Embryonic facial prominence (tissue), 1 donor: ENCODE measurements around the gene DNAI1.
"Not testable (repeated sequence)": the region's sequence is repeated elsewhere in the genome, so short reads cannot be mapped to it uniquely, and the experiment has no call there.

Experiments used
- DNase-seq: peaks from one replicate; pipeline ENCODE4 v3.0.0-alpha.2; 2016; ENCODE audit errors: extremely low spot score

DNAI1 gene

DNA sequence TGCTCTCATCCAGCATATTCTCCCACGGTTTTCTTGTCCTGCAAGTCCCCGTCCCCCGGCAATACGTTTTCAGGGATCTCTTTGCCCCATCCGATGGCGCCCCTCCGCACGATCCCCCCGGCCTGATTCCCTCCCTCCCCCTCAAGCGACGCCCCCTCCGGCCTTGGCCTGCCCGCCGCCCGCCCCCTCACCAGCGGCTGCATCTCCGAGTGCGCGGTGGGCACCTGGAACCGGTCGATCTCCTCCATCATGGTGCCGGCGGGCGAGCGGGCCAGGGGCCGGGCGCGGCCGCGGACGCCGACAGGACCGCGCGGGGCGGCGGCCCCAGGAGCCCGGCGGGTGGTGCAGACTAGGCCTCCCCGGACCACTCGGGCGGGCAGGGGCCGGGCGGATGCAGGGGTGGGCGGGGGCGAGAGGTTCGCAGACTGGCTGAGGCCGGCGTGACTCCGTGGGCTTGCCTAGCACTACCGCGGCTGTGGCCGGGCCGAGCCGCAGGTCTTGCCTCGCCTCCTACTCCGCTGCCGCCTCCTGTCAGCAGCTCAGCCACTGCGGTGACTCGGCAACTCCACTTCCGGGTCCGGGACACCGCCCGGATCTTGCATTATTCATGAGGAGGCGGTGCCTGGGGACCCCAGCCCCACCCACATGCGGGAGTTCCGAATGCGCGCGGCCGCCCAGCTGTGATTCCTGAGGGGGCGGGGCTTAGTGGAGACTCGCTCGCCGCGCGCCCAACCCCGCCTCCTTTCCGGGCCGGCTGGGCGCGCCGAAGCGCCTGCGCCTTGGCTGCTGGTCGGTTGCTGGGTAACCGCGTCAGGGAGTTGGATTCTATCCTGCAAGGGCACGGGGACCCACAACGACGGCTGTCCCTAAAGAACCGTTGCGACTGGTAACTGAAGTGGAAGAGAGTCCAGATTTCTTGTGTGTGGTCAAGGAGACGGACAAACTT lies at the start of gene DNAI1, which contains the start of gene FAM219A:
Gene DNAI1, plus strand, starts transcription at position 793 of the 946 bp plus-strand sequence. CDS start 201 bp downstream, outside the sequence.
Gene FAM219A, minus strand, starts transcription at position 558 of the 946 bp plus-strand sequence. Its CDS starts 307 bp downstream, at position 251.
- peak; percentile 96 for DNase-seq

DNA sequence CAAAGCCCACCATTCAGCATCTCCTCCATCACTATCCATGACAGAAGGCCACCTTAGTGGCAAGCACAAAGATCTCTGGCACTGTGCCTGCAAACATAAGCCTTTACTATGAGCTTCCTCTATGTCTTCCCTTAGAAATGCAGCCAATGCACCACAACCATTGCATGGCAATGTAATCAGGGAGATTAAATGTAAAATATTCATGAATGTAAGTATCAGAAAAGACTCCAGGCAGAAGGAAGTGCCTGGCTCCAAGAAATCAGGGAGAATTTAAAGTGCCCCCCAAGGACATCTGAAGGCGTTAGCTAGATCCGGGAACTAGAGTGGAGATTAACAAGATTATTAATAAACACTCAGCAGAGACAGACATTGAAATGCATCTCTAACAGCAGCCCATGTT lies 49.5 kb upstream of the DNAI1 start:
- no peak for DNase-seq

DNA sequence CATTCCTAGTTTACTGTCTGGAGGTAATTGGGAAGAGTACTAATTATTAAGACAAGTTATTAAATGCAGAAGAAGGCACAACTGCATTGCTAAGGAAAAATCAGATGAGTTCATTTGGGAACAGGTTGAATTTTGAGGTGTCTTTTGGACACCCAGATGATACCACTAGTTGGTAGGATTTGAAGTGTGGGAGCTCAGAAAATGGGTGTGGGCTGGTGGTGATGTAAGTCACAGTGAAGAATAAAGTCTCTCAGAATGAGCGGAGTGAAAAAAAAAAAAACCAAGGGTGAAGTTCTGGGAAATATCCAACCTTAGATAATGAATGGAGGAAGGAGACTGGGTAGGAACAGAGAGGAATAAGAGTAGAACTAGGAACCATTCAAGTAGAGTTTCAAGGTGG lies 46.3 kb upstream of the DNAI1 start:
- DNase-seq: no peak

DNA sequence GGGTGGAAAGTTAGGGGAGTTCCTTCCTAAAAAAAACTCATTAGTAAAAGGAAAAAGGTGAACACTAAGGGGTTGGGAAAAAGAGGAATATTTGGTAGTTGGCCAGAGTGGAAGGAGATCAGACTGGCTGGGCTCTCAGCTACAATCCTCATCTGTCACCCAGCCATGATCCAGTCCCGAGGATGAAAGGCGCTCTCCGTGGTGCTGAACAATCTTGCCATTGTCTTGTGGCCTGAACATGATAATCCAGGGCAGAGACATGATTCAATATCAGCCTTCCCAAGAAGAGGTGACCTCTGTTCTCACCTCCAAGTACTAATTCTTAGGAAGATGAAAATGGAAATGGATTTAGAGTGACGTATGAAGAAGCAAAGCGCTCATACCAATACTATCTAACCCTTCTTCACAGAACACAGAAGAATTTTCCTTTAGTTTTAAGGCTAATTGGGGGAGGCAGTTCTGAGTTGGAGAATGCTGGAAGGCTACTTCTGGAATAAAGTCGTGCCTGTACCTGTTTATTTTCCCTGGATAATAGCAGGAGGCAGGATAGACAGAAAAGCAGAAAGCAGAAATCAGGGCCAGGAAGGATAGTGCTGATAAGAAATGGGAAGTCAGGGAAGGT lies 45.3 kb upstream of the DNAI1 start:
- DNase-seq: no peak

DNA sequence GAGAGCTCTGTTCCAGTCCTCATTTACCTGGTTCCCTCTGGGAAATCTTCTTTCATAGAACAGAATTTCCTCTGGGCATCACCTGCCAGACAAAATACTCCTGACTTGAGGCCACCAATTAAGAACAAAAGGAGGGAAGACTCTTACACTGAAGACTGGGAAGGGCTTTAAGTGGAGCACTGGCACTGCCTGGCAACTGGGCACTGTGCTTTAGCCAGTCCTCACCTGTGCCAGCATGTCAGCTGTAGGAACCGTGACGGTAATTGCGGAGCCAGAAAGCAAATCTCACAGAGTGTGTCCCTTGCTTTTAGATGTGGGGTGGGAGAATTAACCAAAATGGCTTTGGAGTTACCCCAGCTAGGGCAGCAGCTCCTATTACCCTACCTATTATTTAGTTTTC lies 40.9 kb upstream of the DNAI1 start:
- DNase-seq: no peak

DNA sequence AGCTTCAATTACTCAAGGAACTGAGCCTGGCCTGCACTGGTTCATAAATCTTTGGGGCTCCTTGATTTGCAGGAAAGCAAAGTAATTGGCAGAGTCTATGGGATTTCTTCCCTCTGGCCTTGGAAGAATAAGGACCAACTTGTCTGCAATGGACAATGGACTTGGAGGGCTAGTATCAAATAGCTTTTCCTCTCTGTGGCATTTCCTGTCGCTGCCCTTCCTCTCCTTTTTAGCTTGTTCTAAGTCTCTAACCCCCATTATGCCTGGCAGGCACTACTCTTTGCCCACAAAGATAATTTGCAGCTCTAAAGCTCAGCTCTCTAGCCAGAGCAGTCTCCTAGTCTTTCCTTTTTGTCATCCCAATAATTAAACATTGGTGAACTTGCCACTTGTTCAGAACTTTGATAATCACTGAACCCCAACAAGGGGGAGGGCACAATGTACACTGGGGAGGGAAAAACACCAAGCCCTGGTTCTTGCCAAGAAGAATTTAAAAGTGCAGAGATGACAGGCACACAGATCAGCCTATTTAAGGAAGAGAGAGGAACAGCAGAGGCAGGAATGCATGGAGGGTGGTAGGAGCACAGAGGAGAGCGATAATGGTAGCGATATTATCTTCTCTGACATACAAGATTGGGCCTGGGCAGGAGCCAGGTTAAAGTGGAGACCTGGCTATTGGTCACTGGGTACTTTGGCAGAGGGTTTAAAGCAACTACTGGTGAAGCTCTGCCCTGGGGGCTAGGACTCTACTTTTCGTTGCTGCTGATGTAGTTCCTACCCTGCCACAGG lies 38.7 kb upstream of the DNAI1 start:
- no peak for DNase-seq

DNA sequence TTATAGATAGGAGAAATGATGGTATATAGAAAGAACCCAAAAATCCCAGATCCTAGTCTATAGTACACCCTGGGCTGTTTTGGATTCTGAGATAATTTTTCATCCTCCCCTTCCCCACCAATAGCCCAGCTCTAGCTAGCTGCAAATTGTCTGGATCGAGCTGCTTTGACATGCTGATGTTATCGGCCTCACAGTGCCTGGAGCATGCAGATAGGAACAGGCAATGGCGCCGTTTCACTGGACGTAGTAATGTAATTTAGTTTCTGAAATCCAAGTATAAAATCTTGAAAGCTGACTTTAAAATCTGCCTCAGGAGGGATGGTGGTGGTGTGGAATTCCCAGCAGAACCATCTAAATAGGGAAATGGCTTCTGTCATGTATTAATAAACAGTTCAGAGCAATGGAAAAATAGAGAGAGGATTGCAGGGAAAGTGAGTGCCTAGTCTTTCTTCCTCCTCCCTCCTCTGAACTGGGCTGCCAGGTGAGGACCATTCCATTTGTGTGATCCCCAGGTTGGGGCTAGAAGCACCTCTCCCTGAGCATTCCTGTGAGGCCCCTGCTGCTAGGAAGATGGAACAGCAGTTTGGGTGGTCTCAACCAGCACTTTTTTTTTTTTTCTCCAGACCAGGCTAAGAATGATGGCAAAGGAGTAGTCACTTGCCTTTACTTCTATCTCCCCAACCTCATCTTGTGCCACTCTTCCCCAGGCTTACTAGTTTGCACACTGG lies 32.1 kb upstream of the DNAI1 start:
- DNase-seq: no peak

DNA sequence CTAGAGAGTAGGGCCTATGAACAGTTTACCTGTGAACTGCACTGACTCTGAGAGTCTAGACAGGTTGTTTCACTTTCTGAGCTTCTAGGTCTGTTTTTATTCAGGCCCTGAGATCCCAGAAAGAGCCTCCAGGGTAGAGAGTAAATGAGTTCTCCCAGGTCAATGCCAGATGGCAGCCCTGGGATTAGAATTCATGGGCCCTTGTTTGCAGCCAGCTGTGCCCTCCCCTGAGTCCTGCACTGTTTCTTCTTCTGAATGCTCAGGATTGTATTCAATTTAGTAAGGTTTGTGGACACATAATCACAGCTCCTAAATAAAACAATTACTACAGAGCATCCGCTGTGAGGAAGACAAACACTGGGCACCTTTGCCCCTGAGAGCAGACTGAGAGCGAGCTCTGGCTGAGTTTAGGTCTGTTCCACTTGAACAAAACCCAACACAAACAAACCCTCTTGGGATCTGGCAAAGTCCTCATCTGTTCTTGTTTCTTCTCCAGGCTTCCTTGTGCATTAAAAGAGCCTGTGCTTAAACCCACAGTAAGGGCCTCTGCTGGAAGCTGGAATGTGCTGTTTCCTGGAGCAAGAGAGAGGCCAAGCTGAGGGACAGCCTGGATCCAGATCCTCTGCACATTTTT lies 30.2 kb upstream of the DNAI1 start:
- DNase-seq: no peak

DNA sequence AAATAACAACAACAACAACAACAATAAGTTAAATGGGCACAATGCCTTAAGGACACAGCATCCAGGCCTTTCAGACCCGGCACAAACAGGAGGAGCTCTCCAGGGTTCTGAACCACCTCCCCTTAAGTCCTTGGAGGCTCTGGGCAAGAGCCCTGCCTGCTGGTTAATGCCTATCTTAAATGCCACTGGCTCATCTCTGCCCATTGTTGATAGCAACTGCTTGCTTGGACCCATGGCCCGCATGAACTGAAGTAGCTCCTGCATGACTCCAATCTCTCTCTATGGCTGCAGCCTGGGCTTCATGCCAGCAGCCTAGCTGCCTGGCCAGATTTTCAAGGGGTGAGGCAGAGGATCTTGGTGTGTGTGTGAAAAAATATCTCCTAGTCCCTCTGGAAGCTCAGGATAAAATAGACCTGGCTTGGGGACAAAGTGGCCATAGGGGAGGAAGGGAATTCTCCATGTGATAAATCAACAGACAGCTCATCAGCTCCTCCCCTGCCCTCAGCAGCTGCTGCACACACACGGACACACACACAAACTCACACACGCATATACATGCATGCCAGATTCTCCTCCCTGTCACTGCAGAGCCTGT lies 27.7 kb upstream of the DNAI1 start:
- no peak for DNase-seq

DNA sequence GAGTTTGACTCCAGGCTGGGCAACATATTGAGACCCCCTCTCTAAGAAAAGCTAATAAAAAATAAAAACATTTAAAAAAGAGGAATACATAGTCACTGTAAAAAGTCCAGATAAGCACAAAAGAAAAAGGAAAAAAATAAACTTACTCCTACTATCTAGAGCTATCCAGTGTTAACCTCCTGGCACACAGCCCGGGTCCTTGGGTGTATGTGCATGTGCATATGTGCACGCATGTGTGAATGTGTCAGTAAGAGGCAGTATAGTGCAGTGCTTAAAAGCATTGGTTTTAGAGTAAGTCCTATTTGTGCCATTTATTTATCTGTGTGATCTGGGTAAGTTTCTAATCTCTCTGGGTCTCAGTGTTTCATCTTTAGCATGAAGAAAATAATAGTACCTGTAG lies 26.9 kb upstream of the DNAI1 start:
- DNase-seq: no peak

DNA sequence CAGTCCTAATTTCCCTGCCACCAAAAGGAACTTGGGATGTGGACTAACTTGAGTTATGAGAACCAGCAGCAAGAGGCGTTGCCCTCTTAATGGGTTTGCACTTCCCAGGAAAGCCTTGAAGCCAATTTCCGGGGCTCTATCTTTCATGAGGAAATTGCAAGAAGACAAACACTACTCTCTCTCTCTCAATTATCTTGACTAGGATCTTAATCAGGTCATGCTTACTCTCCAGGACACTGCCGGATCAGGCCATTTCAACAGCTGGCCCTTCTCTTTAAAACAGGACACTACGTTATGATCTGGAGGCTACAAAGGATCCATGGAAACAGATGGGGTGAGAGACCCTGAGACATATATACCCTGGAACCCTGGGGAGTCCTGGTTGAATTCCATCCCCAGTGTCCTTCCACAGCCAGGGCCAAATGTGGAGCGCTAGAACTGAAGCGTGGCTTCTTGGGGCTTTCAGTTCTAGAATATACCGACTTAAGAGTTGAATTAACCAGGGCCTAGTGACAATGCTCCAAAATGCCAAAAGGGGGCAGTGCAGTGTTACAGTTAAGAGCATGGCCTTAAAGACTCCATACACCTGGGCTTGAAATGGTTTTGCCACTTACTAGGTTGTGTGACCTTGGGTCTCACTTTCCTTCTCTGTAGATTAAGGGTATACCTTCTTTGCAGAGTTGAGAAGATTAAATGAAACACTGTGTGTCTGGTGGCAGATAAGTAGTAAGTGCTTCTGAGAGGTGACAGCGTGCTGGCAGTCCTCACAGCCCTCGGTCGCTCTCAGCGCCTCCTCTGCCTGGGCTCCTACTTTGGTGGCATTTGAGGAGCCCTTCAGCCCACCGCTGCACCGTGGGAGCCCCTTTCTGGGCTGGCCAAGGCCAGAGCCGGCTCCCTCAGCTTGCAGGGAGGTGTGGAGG lies 21.3 kb upstream of the DNAI1 start:
- no peak for DNase-seq

DNA sequence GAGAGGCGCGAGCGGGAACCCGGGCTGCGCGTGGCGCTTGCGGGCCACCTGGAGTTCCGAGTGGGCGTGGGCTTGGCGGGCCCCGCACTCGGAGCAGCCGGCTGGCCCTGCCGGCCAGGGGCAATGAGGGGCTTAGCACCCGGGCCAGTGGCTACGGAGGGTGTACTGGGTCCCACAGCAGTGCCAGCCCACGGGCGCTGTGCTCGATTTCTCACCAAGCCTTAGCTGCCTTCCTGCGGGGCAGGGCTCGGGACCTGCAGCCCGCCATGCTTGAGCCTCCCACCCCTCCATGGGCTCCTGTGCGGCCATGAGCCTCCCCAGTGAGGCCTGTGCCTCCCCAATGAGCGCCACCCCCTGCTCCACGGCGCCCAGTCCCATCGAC lies 20.7 kb upstream of the DNAI1 start:
- not testable (repeated sequence) for DNase-seq

DNA sequence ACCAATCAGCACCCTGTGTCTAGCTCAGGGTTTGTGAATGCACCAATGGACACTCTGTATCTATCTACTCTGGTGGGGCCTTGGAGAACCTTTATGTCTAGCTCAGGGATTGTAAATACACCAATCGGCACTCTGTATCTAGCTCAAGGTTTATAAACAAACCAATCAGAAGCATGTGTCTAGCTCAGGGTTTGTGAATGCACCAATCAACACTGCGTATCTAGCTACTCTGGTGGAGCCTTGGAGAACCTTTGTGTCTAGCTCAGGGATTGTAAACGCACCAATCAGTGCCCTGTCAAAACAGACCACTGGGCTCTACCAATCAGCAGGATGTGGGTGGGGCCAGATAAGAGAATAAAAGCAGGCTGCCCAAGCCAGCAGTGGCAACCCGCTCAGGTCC lies 20.1 kb upstream of the DNAI1 start:
- DNase-seq: not testable (repeated sequence)

DNA sequence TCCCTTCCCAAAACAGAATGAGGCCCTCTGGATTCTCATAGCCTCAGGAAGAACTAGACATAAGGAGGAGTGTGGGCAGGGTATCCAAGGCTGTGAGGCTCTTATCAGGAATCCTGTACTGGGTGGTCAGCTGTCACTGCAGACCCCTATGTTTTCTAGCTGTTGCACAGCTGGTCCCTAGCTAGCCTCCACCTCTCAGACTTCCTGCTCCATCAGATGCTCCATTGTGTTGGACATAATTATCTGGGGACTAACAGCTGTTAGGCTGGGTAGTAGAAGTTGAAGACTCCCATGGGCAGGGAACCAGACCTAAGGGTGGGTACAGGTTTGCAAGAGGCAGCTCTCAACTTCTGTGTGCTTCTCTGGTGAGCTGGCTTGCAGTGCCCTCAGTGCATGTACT lies 18.6 kb upstream of the DNAI1 start:
- no peak for DNase-seq

DNA sequence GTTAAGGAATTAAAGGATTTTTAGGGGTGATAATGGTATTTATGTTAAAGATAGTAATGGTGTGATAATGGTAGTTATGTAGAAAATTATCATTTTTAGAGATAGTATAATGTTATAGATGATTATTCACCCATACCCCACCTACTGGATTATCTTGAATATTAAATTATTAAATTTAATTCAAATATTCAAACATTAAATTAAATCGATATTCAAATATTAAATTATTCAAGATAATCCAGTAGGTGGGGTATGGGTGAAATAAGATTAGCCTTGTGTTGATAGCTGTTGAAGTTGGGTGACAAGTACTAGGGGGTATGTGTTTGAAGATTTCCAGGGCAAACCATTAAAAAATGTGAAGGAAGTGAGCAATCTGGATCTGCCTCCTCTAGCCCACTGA lies 15.8 kb upstream of the DNAI1 start:
- no peak for DNase-seq

DNA sequence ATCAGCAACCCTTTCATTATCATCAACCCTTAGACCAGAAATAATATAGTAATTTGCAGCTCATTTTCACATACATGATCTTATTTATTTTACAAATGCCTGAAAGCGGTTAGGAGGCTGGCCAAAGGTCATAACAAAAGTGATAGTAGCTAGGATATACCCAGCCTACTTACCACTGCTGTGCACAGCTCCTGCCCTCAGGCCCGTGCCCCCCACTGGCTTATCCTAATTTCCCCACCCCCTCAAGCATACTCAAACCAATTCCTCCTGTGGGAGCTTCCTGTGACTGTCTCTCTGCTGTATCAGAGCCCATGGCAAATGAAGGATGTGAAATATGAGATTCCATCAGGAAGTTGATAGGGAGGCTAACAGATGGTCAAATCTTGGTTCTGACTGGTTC lies 15.1 kb upstream of the DNAI1 start:
- no peak for DNase-seq

DNA sequence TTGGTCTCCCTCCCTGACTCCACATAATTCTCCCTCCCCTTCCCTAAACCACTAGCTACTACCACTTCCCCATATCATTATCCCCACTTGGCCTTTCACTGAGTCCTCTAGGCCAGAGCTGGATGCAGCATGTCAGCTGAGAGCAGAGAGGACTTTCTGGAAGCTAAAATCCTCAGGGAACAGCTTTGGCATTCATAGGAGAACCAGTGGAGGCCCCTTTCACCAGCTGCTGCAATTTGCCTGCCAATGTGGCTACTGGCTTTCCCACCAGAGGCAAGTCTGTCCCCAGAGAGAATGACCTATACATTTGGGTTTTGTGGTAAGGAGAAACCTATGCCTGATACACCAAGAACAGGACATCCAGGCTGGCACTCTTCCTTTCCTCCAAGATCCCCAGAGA lies 14.6 kb upstream of the DNAI1 start:
- no peak for DNase-seq

DNA sequence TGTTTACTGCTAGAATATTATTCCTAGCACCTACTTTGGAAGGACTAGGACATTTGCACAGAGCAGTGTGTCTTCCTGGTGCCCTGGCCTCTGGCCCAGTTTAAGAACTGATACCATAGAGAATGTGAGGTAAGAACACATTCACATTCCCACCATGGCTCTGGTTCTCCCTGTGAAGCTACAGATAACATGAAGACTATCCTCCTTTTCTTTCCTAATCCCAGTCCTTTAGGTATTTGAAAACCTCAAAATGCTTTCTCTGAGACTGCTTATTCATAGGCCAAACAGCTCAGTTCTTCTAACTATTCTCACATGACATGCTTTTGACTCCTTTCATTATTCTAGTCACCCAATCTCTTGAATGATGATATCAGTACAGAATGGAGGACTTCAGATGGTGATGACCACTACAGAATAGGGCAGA lies 12.1 kb upstream of the DNAI1 start:
- DNase-seq: no peak

DNA sequence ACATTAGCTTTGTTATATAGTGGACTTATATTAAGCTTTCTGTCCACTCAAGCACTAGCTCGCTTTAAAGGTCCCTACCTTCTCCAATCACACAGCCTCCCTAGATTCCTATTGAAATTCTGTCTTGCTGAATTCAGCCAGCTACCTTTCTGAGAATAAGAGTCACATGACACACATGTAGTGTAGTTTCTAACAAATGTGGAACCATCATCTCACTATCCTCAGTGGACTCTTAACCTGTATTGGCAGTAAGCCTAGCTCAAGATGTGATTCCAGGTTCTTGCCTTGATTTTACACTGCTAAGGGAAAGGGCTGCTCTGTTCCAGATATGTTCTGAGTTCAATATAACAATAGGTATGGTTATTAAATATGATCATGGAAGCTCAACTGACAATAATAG lies 11.7 kb upstream of the DNAI1 start:
- no peak for DNase-seq

DNA sequence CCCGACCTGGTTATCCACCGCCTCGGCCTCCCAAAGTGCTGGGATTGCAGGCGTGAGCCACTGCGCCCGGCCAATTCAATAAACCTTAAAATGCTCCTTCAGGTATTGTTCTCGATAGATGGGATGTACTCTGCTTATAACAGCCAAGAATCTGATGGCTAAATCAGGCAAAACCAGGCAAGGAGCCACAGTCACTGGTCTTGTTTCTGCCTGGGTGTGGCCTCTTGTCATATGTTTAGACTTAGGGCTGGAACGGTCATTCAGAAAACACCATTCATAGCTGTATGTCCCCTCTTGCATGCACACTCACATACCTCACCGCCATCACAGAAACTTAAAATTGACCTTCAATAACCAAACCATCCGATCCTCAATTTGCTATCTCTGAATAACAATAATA lies 8.0 kb upstream of the DNAI1 start:
- DNase-seq: no peak
